Peyer's patch (tissue), 4 donors: ENCODE data around the gene PLD1.

Experiments
- CTCF ChIP-seq, 6 experiments: fragments of 450-650 bp in 4 of 6; fragments of 200-600 bp in 2 of 6; sonication (generic) in 1 of 6; IDR thresholded peaks; one replicate each; pipeline ENCODE4 v1.5.1; 2017 to 2019; ENCODE audit warnings: antibody characterized with exemption in 6 of 6, mild to moderate bottlenecking in 3 of 6, moderate library complexity in 1 of 6
- POLR2A ChIP-seq, 2 donors: fragments of 450-650 bp; IDR thresholded peaks; one replicate each; pipeline ENCODE4 v1.5.1; 2017; ENCODE audit warnings: antibody characterized with exemption in 2 of 2, mild to moderate bottlenecking in 2 of 2, moderate library complexity in 2 of 2

GRCh38 chr3:171836855-171837254 lies 26.6 kb upstream of the PLD1 start:
- TF ChIP-seq CTCF (IDR thresholded peaks at IDR 0.05) (no peak), POLR2A (IDR thresholded peaks at IDR 0.05) (no peak)
